Measurements from ENCODE around the gene UBP1.

Gene UBP1

GRCh38 chr3:33377489-33377888 is 62.7 kb downstream of the UBP1 start:
- TF ChIP-seq FOXA1 (IDR thresholded peaks at IDR 0.05) (no peak), BHLHE40 (IDR thresholded peaks at IDR 0.05; ENCODE audit: borderline replicate concordance) (no peak), NFRKB (IDR thresholded peaks at IDR 0.05) (no peak), CTBP1 (IDR thresholded peaks at IDR 0.05; ENCODE audit: borderline replicate concordance) (no peak), TARDBP (IDR thresholded peaks at IDR 0.05) (no peak), SUZ12 (IDR thresholded peaks at IDR 0.05) (no peak), ARNT (IDR thresholded peaks at IDR 0.05) (no peak), HDGF (IDR thresholded peaks at IDR 0.05; ENCODE audit: borderline replicate concordance) (no peak), ZNF384 (IDR thresholded peaks at IDR 0.05) (no peak), SP1 (IDR thresholded peaks at IDR 0.05) (no peak), ELF4 (IDR thresholded peaks at IDR 0.05) (no peak), LEF1 (IDR thresholded peaks at IDR 0.05; ENCODE audit: borderline replicate concordance) (no peak), FOXK2 (IDR thresholded peaks at IDR 0.05) (no peak), L3MBTL2 (conservative IDR thresholded peaks at IDR 0.05) (no peak), PKNOX1 (IDR thresholded peaks at IDR 0.05) (no peak), FOXM1 (IDR thresholded peaks at IDR 0.05; ENCODE audit: borderline replicate concordance) (no peak)
- POLR2A ChIA-PET, result no interaction called here
- CTCF ChIA-PET, result no interaction called here
- no peak for DNase-seq (ENCODE audit: extremely low spot score)

- no peak for TF ChIP-seq PKNOX1 (IDR thresholded peaks at IDR 0.05)
- no peak for TF ChIP-seq SUZ12 (IDR thresholded peaks at IDR 0.05)
- no peak for TF ChIP-seq ARNT (IDR thresholded peaks at IDR 0.05)
- TF ChIP-seq HDGF (IDR thresholded peaks at IDR 0.05; ENCODE audit: borderline replicate concordance), result no peak
- TF ChIP-seq SP1 (IDR thresholded peaks at IDR 0.05), result no peak
- TF ChIP-seq LEF1 (IDR thresholded peaks at IDR 0.05; ENCODE audit: borderline replicate concordance), result no peak
- TF ChIP-seq L3MBTL2 (conservative IDR thresholded peaks at IDR 0.05), result no peak
- TF ChIP-seq CTBP1 (IDR thresholded peaks at IDR 0.05; ENCODE audit: borderline replicate concordance), result no peak
- TF ChIP-seq FOXM1 (IDR thresholded peaks at IDR 0.05; ENCODE audit: borderline replicate concordance), result no peak
- no peak for TF ChIP-seq FOXA1 (IDR thresholded peaks at IDR 0.05)
- TF ChIP-seq ZNF384 (IDR thresholded peaks at IDR 0.05), result no peak
- no peak for TF ChIP-seq TARDBP (IDR thresholded peaks at IDR 0.05)
- no peak for TF ChIP-seq NFRKB (IDR thresholded peaks at IDR 0.05)
- ChIA-PET CTCF (interaction anchor here (0.5 to 2.6 kb wide), 29 partner anchors 9 to 434 kb away, joined by 3 to 62 read pairs (median 4); partner anchors contain the start of gene SUSD5), POLR2A (interaction anchor here (1.6 kb wide), 1 partner anchor 241 kb away, joined by 9 read pairs; no protein-coding TSS in a partner anchor)
- no peak for DNase-seq (ENCODE audit: extremely low spot score)
These were observed 67.1 kb downstream of the UBP1 start for GRCh38 chr3:33373082-33373437.

GRCh38 chr3:33372218-33373081 is 67.8 kb downstream of the UBP1 start:
- DNase-seq (ENCODE audit: extremely low spot score), result peak; percentile 59
- POLR2A ChIA-PET, result interaction anchor here (1.6 kb wide), 1 partner anchor 240 kb away, joined by 9 read pairs; no protein-coding TSS in a partner anchor
- CTCF ChIA-PET, result interaction anchor here (0.5 to 2.6 kb wide), 31 partner anchors 8 to 433 kb away, joined by 3 to 62 read pairs (median 4); partner anchors contain the start of gene SUSD5
- TF ChIP-seq FOXA1 (IDR thresholded peaks at IDR 0.05), result no peak
- 0 out of 2 replicates have a peak, but pooled peaks have one; percentile 8 for TF ChIP-seq PKNOX1 (IDR thresholded peaks at IDR 0.05)
- no peak for TF ChIP-seq L3MBTL2 (conservative IDR thresholded peaks at IDR 0.05)

GRCh38 chr3:33364531-33365128 is 75.6 kb downstream of the UBP1 start:
- TF ChIP-seq FOXM1 (IDR thresholded peaks at IDR 0.05; ENCODE audit: borderline replicate concordance) (no peak), SP1 (IDR thresholded peaks at IDR 0.05) (no peak), PKNOX1 (IDR thresholded peaks at IDR 0.05) (no peak), SUZ12 (IDR thresholded peaks at IDR 0.05) (no peak), ZNF384 (IDR thresholded peaks at IDR 0.05) (no peak), CTBP1 (IDR thresholded peaks at IDR 0.05; ENCODE audit: borderline replicate concordance) (no peak), FOXA1 (IDR thresholded peaks at IDR 0.05) (no peak), ARNT (IDR thresholded peaks at IDR 0.05) (no peak), FOXK2 (IDR thresholded peaks at IDR 0.05) (no peak), HDGF (IDR thresholded peaks at IDR 0.05; ENCODE audit: borderline replicate concordance) (no peak), LEF1 (IDR thresholded peaks at IDR 0.05; ENCODE audit: borderline replicate concordance) (no peak), L3MBTL2 (conservative IDR thresholded peaks at IDR 0.05) (no peak), BHLHE40 (IDR thresholded peaks at IDR 0.05; ENCODE audit: borderline replicate concordance) (no peak), TARDBP (IDR thresholded peaks at IDR 0.05) (no peak)
- ChIA-PET POLR2A (no interaction called here), CTCF (interaction anchor here (0.7 to 2.2 kb wide), 3 partner anchors 8 to 233 kb away, joined by 3 to 12 read pairs (median 4); no protein-coding TSS in a partner anchor)
- DNase-seq (ENCODE audit: extremely low spot score), result no peak

GRCh38 chr3:33364060-33364459 is 76.1 kb downstream of the UBP1 start:
- CTCF ChIA-PET, result interaction anchor here (2.2 kb wide), 1 partner anchor 9 kb away, joined by 12 read pairs; no protein-coding TSS in a partner anchor
- TF ChIP-seq FOXK2 (IDR thresholded peaks at IDR 0.05) (no peak), BHLHE40 (IDR thresholded peaks at IDR 0.05; ENCODE audit: borderline replicate concordance) (no peak), FOXA1 (IDR thresholded peaks at IDR 0.05) (no peak), HDGF (IDR thresholded peaks at IDR 0.05; ENCODE audit: borderline replicate concordance) (no peak)
- POLR2A ChIA-PET, result no interaction called here
- DNase-seq (ENCODE audit: extremely low spot score), result no peak

Data from HEK293T (cell line).